ENCODE data around the gene CFD.

- no peak for TF ChIP-seq POLR2A (IDR thresholded peaks at IDR 0.05)
- no peak for TF ChIP-seq CTCF (IDR thresholded peaks at IDR 0.05)
Observed at GRCh38 chr19:887599-887998, 28.1 kb downstream of the CFD start.
